Colon (tissue), 2 donors: Measurements from ENCODE around the gene ATP13A2.

ENCODE experiments used
- FAIRE-seq: peaks from 2 replicates; lab custom pipeline; 2012; peaks lifted over from hg19 to GRCh38; lab: Jason Lieb, UNC
- donor health status: control.
- donor health status: control.

ATP13A2 gene

GRCh38 chr1:17004466-17005364 lies 7.0 kb downstream of the ATP13A2 start:
- FAIRE-seq: no peak

- FAIRE-seq: no peak
These were observed 9.2 kb downstream of the ATP13A2 start for GRCh38 chr1:17002524-17002902.

- no peak for FAIRE-seq
These were observed 9.8 kb downstream of the ATP13A2 start for GRCh38 chr1:17001760-17002523.

GRCh38 chr1:16999863-17000262 lies 11.9 kb downstream of the ATP13A2 start:
- no peak for FAIRE-seq

GRCh38 chr1:16998589-16998988 lies 13.1 kb downstream of the ATP13A2 start:
- FAIRE-seq: no peak

- no peak for FAIRE-seq
These were observed 14.9 kb downstream of the ATP13A2 start for GRCh38 chr1:16996845-16997244.

GRCh38 chr1:16993521-16994038 lies 18.1 kb downstream of the ATP13A2 start:
- no peak for FAIRE-seq

- FAIRE-seq: no peak
These were observed 19.1 kb downstream of the ATP13A2 start for GRCh38 chr1:16992675-16993074.

GRCh38 chr1:16992102-16992501 lies 19.6 kb downstream of the ATP13A2 start:
- no peak for FAIRE-seq

- FAIRE-seq: no peak
These were observed 20.2 kb downstream of the ATP13A2 start for GRCh38 chr1:16991571-16991970.

GRCh38 chr1:16989676-16990391 lies 21.9 kb downstream of the ATP13A2 start:
- FAIRE-seq: no peak

- no peak for FAIRE-seq
These were observed 23.5 kb downstream of the ATP13A2 start for GRCh38 chr1:16988210-16988609.

GRCh38 chr1:16986962-16987361 lies 24.8 kb downstream of the ATP13A2 start:
- no peak for FAIRE-seq

GRCh38 chr1:16986560-16986959 lies 25.2 kb downstream of the ATP13A2 start:
- FAIRE-seq: no peak

- no peak for FAIRE-seq
These were observed 25.6 kb downstream of the ATP13A2 start for GRCh38 chr1:16986113-16986512.

GRCh38 chr1:16984717-16985116 lies 27.0 kb downstream of the ATP13A2 start:
- no peak for FAIRE-seq

GRCh38 chr1:16983649-16984048 lies 28.1 kb downstream of the ATP13A2 start:
- FAIRE-seq: no peak

GRCh38 chr1:16982902-16983301 lies 28.8 kb downstream of the ATP13A2 start:
- FAIRE-seq: no peak

- FAIRE-seq: no peak
These were observed 30.4 kb downstream of the ATP13A2 start for GRCh38 chr1:16981269-16981849.

GRCh38 chr1:16980473-16981268 lies 31.1 kb downstream of the ATP13A2 start, which contains the start of gene MFAP2:
TSS of gene MFAP2 (minus strand) at chr1:16980620. CDS start at chr1:16978273, 2,347 bp downstream.
- no peak for FAIRE-seq
